ENCODE measurements around the gene MRRF.

- TF ChIP-seq CTCF (conservative IDR thresholded peaks at IDR 0.05; ENCODE audit: low read depth, low read length) (no peak), POLR2A (IDR thresholded peaks at IDR 0.05; ENCODE audit: low read depth, low read length) (no peak), RAD21 (IDR thresholded peaks at IDR 0.05; ENCODE audit: low read length) (no peak)
Measured at GRCh38 chr9:122239722-122240121, 25.0 kb upstream of the MRRF start.

Measured in IMR-90 (cell line).